ENCODE data around the gene RIPPLY3. TPM values are rescaled to one million over a fixed set of nuclear protein-coding genes. Genes with fewer than 3 reads are reported as not detected.
A peak's percentile ranks its signal among the peaks of the same experiment; 100 is the strongest.
"Not testable (repeated sequence)": the region's sequence is repeated elsewhere in the genome, so short reads cannot be mapped to it uniquely, and the experiment has no call there.

Gene RIPPLY3
- total and polyA plus RNA-seq, 2 of the 13 experiments (the other 11 are each of a cell fraction or from before 2014, with no cell fraction given), result 0.09 to 2.9 TPM

GRCh38 chr21:37047079-37047478 lies 40.6 kb downstream of the RIPPLY3 start (continued):
- TF ChIP-seq MXD1 (CRISPR knock-in tag; IDR thresholded peaks at IDR 0.05), result no peak

- H3K4me1 ChIP-seq (ENCODE audit: insufficient read depth, low read length), result peaks cover 40% of the 10 kb centered on the region
- WGBS (ENCODE audit: low lambda C conversion rate), result 11% methylated on average over 3 of the region's 3 CpGs
- H3K4me3 ChIP-seq (replicated peaks in 1 of 3; ENCODE audit: insufficient read depth in 1 of 3, low read depth in 2 of 3, low read length in 3 of 3); POLR2A ChIA-PET; CTCF ChIA-PET (ENCODE audit: low intra/inter-chr PET ratio, low total read pairs); H3K27me3 ChIP-seq (ENCODE audit: control insufficient read depth in 1 of 2, insufficient read depth in 2 of 2, low read length in 2 of 2); BruUV-seq (replicated peaks); H2AFZ ChIP-seq (ENCODE audit: low read length); ATAC-seq; in situ Hi-C loops (cut with HindIII; ENCODE audit: extremely low pct_ligation_motif_present, low pct_unique_long_range_greater_than_20kb); H3K27ac ChIP-seq (ENCODE audit: extremely low read length, insufficient read depth, low read length); intact Hi-C loops (cut with micrococcal nuclease; ENCODE audit: unreplicated experiment); H3K9me3 ChIP-seq (ENCODE audit: low read length); H3K36me3 ChIP-seq (replicated peaks in 1 of 2; ENCODE audit: control insufficient read depth in 1 of 2, insufficient read depth in 2 of 2, low read length in 2 of 2); FAIRE-seq; H3K9ac ChIP-seq (ENCODE audit: insufficient read depth, low read depth, low read length); H3K79me2 ChIP-seq (ENCODE audit: insufficient read depth, low read length); H3K4me2 ChIP-seq (ENCODE audit: low read depth, low read length); H4K20me1 ChIP-seq (ENCODE audit: insufficient read depth, low read length); DNase-seq (ENCODE audit: low spot score); TF ChIP-seq FOXP1 (IDR thresholded peaks at IDR 0.05): not testable (repeated sequence)
- TF ChIP-seq TCF7 (IDR thresholded peaks at IDR 0.05; ENCODE audit: low read depth) (peak; percentile 43), ZFP90 (CRISPR knock-in tag; IDR thresholded peaks at IDR 0.05; ENCODE audit: borderline replicate concordance) (peak; percentile 100), FOXP1 (CRISPR knock-in tag; IDR thresholded peaks at IDR 0.05) (peak; percentile 36; the same call in 1 of the 2 replicates)
Measured at GRCh38 chr21:37049741-37050140, 43.2 kb downstream of the RIPPLY3 start.

- Histone ChIP-seq H3K9ac (ENCODE audit: insufficient read depth, low read depth, low read length) (no peak overlapping the region), H3K9me3 (ENCODE audit: low read length) (peaks cover 5% of the 10 kb centered on the region; the same call in 1 of the 2 replicates), H3K27ac (ENCODE audit: extremely low read length, insufficient read depth, low read length) (no peak overlapping the region), H3K79me2 (ENCODE audit: insufficient read depth, low read length) (no peaks in the 10 kb centered on the region), H2AFZ (ENCODE audit: low read length) (no peak overlapping the region), H4K20me1 (ENCODE audit: insufficient read depth, low read length) (no peaks in the 10 kb centered on the region), H3K4me2 (ENCODE audit: low read depth, low read length) (peak overlapping the region; percentile 20; the same call in 1 of the 2 replicates), H3K4me3 (replicated peaks in 1 of 3; ENCODE audit: insufficient read depth in 1 of 3, low read depth in 2 of 3, low read length in 3 of 3) (no peak overlapping the region), H3K27me3 (ENCODE audit: control insufficient read depth in 1 of 2, insufficient read depth in 2 of 2, low read length in 2 of 2) (no peaks in the 10 kb centered on the region), H3K4me1 (ENCODE audit: insufficient read depth, low read length) (peaks cover 22% of the 10 kb centered on the region), H3K36me3 (replicated peaks in 1 of 2; ENCODE audit: control insufficient read depth in 1 of 2, insufficient read depth in 2 of 2, low read length in 2 of 2) (no peaks in the 10 kb centered on the region)
- ChIA-PET POLR2A (no interaction called here), CTCF (ENCODE audit: low intra/inter-chr PET ratio, low total read pairs) (no interaction called here)
- FAIRE-seq (no peak), ATAC-seq (peak; percentile 30; the same call in 1 of the 3 replicates), DNase-seq (ENCODE audit: low spot score) (no peak)
- intact Hi-C loops (cut with micrococcal nuclease; ENCODE audit: unreplicated experiment), result no loop called here
- in situ Hi-C loops (cut with HindIII; ENCODE audit: extremely low pct_ligation_motif_present, low pct_unique_long_range_greater_than_20kb), result no loop called here
- no TSS peak for BruUV-seq (replicated peaks)
- 14% methylated on average over 2 of the region's 2 CpGs for WGBS (ENCODE audit: low lambda C conversion rate)
- TF ChIP-seq NR2C2 (CRISPR knock-in tag; IDR thresholded peaks at IDR 0.05; ENCODE audit: borderline replicate concordance) (0 out of 2 replicates have a peak, but pooled peaks have one; percentile 18), CBX1 (IDR thresholded peaks at IDR 0.05; ENCODE audit: low read depth) (no peak), DBP (CRISPR knock-in tag; IDR thresholded peaks at IDR 0.05; ENCODE audit: not compliant biosample characterization) (no peak), ZNF33B (CRISPR knock-in tag; IDR thresholded peaks at IDR 0.05) (no peak), BRD4 (CRISPR knock-in tag; IDR thresholded peaks at IDR 0.05) (no peak), ZBTB42 (CRISPR knock-in tag; IDR thresholded peaks at IDR 0.05) (no peak), NR2F6 (IDR thresholded peaks at IDR 0.05) (peak; percentile 57; the same call in 1 of the 2 replicates), NR2F6 (CRISPR knock-in tag; IDR thresholded peaks at IDR 0.05) (0 out of 2 replicates have a peak, but pooled peaks have one; percentile 29), E2F1 (CRISPR knock-in tag; IDR thresholded peaks at IDR 0.05) (no peak), NPAS2 (CRISPR knock-in tag; IDR thresholded peaks at IDR 0.05; ENCODE audit: borderline replicate concordance) (no peak), CHD2 (IDR thresholded peaks at IDR 0.05; ENCODE audit: low read depth, low read length) (no peak), ZNF678 (CRISPR knock-in tag; IDR thresholded peaks at IDR 0.05) (no peak)
Measured at GRCh38 chr21:37055271-37055855, 48.9 kb downstream of the RIPPLY3 start.

Data from HepG2 (cell line).